Stimulated activated CD8-positive, alpha-beta memory T cell treated with anti-CD3 and anti-CD28 coated beads, Interleukin-4, amount 100 ng/mL, for 1 hour (primary cell): ENCODE measurements around the gene RNF40.
"Not testable (repeated sequence)": the region's sequence is repeated elsewhere in the genome, so short reads cannot be mapped to it uniquely, and the experiment has no call there.

Experiments
- DNase-seq, 2 donors: peaks; one replicate each; pipeline ENCODE4 v3.0.0-alpha.2; 2020; ENCODE audit warnings: low read depth in 2 of 2, low spot score in 1 of 2

The RNF40 gene

DNA sequence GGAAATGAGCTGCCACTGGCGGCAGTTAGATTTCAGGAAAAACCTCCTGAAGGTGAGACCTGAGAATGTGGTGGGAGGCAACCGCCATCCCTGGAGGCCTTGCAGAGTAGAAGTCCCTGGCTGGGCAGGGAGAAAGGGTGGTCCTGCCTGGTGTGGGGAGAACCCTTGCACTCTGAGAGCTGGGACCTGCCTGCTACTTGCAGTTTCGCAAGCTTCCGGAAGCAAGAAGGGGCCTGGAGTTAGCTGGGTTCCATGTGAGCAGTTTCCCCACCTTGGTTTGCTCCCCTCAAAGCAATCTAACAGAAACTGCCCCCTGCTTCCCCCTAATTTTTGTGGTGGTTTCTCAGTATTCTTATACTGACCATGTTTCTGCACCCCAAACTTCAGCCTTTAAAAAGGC lies 18.4 kb downstream of the RNF40 start:
- no peak for DNase-seq

DNA sequence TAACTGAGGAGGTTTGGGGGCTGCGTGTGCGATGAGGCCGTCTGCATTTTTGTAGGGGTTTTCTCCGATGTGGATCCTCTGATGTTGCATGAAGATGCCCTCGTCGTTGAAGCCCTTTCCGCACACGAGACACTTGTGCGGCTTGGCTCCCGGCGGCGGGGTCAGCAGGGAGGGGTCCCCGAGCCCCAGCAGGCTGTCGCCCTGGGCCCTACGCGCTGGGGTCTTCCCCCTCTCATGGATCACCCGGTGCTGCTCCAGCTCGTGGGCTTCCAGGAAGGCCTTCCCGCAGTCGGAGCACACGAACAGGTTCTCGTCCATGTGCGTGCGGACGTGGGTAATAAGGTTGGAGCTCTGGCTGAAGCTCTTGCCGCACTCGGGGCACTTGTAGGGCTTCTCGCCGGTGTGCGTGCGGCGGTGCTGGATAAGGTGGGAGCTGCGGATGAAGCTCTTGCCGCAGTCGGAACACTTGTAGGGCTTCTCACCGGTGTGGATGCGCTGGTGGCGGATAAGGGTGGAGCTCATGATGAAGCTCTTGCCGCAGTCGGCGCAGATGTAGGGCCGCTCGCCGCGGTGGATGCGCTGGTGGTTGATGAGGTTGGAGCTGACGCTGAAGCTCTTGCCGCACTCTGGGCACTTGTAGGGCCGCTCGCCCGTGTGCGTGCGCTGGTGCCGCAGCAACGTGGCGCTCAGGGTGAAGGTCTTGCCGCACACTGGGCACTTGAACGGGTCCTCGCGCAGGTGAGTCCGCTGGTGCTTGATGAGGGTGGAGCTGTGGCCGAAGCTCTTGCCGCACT lies 20.6 kb downstream of the RNF40 start:
- no peak for DNase-seq

DNA sequence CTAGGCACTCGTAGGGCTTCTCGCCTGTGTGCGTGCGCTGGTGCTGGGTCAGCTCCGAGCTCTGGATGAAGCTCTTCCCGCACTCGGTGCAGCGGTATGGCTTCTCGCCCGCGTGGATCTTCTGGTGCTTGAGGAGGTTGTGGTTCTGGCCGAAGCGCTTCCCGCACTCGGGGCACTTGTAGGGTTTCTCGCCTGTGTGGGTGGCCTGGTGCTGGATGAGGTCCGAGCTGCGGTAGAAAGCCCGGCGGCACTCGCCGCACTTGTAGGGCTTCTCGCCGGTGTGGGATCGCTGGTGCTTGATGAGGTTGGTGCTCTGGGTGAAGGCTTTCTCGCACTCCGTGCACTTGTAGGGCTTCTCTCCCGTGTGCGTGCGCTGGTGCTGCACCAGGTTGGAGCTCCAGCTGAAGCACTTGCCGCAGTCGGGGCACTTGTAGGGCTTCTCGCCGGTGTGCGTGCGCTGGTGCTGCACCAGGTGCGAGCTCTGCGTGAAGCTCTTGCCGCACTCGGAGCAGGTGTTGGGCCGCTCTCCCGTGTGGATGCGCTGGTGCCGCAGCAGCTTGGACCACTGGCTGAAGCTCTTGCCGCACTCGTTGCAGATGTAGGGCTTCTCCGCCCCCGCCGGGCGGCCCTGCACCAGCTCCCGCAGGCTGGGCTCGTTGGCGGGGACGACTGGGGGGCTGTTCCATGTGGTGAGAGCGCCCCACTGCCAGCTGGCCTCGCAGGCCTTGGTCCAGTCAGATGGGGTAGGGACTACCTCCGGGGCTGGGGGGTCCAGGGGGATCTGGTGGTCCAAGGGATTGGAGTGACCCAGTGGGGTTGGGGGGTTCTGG lies 21.4 kb downstream of the RNF40 start:
- no peak for DNase-seq

DNA sequence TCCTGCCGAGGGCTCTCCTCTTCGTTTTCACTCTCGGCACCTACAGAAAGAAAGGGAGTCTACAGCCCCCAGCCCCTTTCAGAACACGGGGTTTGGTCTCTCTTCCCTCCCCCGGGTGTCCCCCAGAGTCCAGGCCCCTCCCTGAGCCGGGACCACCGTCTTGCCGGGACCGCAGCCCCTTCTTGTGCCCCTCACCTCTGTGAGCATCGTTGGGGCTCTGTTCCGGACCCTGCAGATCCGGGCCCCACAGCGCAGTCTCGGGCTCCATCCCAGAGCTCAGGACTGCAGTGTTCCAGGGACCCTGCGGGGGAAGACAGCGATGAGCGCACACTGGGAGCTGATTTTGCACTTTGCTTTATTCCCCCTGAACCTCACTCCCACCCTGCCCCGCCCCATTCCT lies 22.1 kb downstream of the RNF40 start:
- no peak for DNase-seq

DNA sequence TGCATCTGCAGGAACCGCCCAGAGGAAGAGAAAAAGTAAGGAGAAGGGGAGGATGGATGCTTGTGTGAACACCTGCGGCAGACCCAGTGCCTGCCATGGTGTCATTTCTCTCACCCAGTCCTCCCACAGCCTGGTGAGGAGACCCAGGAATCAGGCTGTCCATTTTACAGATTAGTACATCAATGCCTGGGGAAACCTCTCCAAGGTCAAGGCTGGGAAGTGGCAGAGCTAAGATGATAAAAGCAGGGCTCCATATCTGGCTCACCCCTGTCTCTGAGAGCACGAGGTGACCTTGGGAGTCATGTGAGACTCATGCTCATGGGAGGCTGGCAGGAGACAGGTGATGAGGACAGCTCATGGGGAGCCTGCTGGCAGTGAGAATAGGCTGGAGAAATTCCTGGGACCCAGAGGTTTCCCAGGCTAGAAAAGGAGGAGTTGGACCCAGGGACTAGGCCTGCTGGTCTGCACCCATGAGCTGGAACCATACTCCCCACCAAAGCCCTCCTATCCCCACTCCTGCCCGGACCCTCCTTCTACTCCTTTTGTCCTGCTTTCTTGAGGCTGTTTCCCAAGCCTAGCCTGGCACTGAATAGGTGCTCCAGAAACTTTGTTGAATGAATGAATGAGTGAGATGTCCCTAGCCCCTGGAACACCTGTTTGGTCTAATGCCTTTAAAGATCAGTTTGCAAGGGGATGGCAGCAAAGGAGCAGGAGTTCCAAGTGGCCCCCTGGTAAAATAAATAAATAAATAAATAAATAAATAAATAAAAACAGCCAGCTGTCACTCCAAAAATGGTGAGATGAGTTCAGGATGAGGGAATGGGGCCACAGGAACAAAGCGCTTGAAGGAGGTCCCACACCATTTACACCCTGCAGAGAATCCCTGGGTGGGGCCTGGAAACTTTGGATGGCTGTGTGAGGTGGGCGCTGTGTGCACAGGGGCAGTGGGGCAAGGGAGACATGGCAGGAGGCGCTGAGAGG lies 23.3 kb downstream of the RNF40 start:
- no peak for DNase-seq

DNA sequence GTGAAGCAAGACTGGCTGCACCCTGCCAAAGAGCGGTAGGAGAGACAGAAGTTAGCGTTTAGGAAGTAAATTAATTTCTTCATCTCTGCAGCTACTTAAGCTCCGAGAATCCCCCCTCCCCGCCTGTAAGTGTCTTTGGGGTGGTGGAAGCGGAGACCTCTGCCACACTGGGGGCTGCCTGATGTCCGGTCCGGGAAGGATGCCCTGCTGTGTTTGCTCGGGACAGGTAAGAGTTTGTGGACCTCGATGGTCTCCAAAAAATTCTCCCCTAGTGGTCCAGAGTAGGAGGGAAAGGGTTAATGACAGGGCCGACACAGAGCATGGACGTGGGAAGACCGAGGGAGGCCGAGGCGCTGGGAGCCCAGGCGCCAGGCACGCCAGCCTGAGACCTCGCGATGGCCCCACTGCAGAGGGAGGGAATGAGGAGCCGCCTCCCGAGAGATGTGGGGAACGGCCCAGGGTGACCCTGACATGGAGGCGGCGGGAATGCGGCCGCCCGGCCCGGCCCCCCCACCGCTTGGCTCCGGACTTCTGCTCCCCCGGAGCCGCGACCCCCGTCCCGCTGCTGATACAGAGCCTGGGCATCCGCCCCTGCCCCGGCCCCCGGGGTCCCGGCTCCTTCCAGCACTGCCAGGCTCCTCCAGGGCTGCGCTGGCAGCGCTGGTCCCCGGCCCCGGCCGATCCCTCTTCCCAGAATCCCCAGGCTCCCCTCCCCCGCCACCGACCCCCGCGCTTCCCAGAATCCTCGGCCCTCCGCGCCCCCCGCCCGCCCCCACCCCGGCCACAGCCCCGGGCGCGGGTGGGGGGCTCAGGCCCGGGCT lies 24.2 kb downstream of the RNF40 start:
- DNase-seq = no peak

DNA sequence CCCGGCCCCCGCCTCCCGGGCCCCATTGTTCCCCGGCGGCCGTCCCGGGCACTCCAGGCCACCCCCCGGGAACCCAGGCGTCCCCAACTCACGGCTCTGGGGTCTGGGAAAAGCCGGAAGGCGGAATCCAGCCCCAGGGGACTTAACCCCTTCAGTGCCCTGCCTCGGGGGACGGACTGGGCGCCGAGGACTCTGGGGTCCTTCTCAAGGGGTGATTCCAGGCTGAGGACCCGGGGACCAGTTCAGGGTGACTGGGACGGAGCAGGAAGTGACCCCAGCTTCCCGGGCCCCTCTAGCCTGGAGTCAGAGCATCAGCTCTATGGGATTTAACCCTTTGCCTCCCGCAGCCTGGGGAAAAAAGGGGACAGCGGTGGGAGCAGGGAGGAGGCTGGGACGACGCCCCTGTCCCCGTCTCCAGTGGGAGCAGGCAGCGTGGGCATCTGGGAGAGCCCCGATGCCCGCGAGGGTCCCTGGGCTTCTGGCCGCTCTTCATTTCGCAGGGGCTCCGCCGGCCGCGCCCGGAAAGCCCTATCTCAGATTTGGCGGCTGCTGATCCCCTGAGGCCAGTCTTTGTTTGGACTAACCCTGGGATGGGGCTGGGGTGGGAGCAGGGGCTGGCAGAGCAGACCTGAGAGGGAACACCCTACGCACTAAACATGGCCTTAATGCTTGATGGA lies 25.0 kb downstream of the RNF40 start, which contains the start of gene ZNF629:
Gene ZNF629, minus strand, starts transcription at position 270 of the 677 bp plus-strand sequence. CDS start 2,723 bp downstream, outside the sequence.
- DNase-seq = no peak

DNA sequence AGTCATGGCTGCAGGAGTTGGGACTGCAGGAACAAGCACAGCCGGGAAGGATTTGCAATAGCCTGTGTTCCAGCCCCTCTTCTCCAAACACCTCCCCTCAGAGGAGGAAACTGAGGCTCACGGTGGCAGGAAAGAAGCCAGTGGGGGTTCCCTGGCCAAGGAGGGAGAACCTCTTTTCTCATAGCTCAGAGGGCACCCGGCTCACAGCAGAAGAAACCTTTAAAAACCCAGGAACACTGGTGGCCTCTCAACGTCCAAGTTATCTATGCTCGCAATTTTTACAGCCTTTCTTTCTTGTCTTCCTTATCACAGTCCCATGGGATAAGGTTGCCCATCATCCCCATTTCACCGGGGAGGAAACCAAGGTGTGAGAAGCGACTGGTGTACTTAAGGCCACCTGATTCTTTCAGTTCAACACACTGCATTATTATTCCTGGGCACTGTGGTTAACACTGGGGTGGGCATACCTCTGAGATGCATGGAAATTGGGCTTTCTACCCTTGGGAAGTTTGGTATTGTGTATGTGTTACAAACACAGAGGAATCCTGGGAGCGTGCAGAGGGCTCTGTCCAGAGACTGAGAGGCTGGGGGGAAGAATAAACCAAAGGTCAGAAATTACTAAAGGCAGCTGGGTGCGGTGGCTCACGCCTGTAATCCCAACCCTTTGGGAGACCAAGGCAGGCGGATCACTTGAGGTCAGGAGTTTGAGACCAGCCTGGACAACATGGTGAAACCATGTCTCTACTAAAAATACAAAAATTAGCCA lies 25.7 kb downstream of the RNF40 start:
- DNase-seq = no peak

DNA sequence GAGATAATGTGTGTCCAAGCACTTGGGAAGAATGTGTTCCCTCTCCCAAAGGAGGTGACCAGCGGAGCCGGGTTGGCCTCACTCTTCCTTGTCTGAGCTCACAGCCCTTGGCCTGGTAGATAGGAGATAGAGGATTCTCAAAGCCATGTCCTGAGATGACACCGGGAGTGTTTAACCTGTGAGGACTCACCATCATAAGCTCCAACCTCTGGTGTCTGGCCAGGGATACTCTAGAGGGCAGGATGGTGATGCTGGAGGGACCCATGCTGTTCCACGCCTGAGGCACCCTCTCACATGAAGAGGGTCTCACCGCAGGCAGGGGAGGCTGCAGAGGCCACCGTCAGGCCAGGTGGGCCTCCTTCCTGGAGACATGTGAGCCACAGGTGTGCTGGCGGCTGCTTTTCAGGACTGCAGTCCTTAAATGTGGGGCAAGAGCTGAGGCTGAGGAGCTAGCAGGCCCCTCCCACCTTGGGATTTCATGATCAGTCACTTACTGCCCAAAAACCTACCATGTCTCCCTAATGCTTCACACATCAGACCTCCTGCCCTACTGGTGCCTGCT lies 31.5 kb downstream of the RNF40 start:
- DNase-seq = no peak

DNA sequence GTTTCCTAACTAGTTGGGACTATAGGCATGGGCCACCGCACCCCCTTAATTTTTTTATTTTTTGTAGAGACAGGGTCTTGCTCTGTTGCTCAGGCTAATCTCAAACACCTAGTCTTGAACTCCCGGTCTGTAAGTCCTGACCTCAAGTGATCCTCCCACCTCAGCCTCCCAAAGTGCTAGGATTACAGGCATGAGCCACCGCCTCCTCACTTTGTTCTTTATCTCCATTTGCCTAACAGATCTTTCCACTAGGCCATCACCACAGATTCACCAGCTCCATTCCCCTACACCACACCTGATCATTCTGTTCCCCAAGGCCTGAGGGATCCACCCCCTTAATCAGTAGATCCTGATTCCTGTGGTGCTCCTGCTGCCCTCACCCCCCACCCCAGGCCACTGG lies 32.5 kb downstream of the RNF40 start:
- DNase-seq = no peak

DNA sequence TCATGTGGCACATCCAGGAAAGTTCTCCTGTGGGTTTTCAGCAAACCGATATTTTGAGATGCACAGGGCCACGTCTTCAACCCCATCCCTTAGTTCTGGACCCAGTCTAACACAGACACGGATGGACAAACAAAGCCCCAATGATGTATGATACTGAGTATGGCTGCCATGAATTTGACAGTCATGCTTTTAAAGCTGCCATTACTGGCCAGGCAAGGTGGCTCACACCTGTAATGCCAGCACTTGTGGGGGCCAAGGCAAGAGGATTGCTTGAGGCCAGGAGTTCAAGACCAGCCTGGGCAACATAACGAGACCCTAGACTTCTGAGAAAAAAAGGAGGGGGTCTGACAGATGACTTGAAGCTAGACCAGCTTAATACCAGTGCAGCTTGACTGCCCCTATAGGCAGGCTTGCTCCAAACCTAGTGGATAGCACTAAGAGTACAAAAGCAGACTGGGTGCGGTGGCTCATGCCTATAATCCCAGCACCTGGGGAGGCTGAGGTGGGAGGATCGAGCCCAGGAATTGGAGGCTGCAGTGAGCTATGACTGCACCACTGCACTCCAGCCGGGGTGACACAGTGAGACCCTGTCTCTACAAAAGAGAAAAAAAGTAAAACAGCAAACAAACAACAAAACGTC lies 35.7 kb downstream of the RNF40 start:
- no peak for DNase-seq

DNA sequence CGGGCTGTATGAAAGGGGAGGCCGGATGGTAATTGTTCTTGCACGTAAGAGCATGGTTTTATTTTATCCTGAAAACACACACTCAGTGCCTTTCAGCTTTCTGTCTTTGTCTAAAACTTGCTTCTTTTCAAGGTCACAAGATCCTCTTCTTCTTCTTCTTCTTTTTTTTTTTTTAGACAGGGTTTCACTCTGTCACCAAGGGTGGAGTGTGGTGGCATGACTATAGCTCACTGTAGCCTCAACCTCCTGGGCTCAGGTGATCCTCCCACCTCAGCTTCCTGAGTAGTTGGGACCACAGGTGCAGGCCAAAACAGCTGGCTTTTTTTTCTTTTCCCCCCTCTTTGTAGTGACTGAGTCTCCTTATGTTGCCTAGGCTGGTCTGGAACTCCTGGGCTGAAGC lies 40.8 kb downstream of the RNF40 start:
- DNase-seq = no peak

DNA sequence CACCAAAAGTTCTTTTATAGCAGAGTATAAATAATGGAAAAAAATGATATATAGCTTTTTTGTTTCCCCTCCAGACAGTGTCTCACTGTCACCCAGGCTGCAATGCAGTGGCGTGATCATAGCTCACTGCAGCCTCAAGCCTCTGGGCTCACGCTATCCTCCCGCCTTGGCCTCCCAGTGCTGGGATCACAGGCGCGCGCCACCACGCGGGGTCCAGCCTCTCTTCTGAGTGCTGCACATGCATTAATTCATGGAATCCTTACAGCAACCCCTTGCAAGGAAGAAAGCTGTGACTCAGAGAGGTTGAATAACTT lies 42.9 kb downstream of the RNF40 start:
- DNase-seq = no peak

DNA sequence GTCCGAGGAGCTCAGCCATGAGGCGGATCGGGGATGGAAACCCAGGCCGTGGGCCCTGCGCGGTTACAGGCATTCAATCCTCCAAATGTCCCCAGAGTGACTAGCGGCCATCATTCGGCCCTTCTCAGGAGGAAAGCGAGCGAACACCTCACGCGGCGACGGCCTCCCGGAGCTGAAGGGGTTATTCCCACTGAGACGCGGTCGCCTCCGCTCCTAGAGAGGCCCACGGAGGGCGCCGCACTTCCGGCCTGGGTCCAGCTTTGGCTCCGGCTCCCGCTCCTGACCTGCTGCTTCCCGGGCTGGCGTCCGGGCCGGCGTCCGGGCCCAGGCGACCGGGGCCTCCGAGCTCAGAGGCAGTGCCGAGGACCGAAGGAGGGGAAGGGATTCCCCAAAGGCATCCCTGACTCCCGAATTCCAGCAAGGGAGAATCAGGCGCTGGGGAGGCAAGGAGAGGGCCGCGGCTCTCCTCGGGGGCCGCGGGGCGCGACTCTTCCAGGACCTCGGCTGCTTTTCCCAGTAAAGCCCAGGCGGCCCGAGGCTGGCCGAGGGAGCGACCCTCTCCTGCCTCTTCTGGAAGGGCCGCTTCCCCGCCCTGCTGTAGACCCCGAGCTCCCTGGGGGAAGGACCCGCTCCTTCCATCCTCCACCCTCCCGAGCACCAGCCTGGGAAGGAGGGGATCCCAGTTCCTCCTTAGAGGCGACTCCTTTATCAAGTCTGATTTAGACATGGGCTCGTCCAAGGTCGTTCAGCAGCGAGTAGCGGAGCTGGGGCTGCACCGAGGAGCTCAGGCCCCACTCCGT lies 43.4 kb downstream of the RNF40 start:
- DNase-seq = peak; percentile 21 to 35

DNA sequence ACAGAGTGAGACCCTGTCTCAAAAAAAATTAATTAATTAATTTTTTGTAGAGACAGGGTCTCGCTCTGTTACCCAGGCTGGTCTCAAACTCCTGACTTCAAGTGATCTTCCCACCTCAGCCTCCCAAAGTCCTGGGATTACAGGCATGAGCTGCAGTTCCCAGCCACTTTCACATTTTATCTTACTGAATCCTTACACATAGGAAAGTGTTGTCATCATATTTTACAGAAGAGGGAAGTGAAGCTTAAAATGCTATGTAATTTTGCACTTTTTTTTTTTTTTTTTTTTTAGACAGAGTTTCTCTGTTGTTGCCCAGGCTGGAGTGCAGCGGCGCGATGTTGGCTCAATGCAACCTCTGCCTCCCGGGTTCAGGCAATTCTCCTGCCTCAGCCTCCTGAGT lies 46.0 kb downstream of the RNF40 start:
- DNase-seq = no peak

DNA sequence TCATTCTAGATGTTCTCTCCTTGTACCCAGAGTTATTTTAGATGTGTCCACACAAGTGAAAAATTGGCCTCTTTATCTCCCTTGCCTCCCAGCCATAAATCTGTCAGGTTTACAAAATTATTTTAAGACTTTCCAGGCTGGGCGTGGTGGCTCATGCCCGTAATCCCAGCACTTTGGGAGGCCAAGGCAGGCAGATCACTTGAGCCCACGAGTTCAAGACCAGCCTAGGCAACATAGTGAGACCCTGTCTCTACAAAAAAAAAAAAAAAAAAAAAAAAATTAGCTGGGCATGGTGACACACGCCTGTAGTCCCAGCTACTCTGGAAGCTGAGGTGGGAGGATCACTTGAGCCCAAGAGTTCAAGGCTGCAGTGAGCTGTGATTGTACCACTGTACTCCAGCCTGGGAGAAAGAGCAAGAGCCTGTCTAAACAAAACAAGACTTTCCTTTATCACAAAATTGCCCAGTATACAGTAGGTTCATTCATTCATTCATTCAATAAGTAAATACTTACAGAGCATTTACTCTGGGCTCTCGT lies 46.8 kb downstream of the RNF40 start:
- not testable (repeated sequence) for DNase-seq

DNA sequence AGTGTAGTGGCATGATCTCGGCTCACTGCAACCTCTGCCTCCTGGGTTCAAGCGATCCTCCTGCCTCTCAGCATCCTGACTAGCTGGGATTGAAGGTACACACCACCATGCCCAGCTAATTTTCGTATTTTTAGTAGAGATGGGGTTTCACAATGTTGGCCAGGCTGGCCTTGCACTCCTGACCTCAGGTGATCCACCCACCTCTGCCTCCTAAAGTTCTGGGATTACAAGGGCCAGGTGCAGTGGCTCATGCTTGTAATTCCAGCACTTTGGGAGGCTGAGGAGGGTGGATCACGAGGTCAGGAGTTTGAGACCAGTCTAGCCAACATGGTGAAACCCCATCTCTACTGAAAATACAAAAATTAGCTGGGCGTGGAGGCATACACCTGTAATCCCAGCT lies 47.6 kb downstream of the RNF40 start:
- not testable (repeated sequence) for DNase-seq
